ENCODE results near the gene GLDN.

GLDN gene

GRCh38 chr15:51365417-51365816 is 24.0 kb downstream of the GLDN start:
- DNase-seq (ENCODE audit: extremely low spot score): no peak
- ChIA-PET POLR2A (no interaction called here), CTCF (interaction anchor here (1.7 to 2.9 kb wide), 3 partner anchors 15 to 21 kb away, joined by 4 to 11 read pairs (median 7); no protein-coding TSS in a partner anchor)
- TF ChIP-seq, protein P1, sequence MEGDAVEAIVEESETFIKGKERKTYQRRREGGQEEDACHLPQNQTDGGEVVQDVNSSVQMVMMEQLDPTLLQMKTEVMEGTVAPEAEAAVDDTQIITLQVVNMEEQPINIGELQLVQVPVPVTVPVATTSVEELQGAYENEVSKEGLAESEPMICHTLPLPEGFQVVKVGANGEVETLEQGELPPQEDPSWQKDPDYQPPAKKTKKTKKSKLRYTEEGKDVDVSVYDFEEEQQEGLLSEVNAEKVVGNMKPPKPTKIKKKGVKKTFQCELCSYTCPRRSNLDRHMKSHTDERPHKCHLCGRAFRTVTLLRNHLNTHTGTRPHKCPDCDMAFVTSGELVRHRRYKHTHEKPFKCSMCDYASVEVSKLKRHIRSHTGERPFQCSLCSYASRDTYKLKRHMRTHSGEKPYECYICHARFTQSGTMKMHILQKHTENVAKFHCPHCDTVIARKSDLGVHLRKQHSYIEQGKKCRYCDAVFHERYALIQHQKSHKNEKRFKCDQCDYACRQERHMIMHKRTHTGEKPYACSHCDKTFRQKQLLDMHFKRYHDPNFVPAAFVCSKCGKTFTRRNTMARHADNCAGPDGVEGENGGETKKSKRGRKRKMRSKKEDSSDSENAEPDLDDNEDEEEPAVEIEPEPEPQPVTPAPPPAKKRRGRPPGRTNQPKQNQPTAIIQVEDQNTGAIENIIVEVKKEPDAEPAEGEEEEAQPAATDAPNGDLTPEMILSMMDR (IDR thresholded peaks at IDR 0.05; ENCODE audit: control extremely low read depth, extremely low read depth, low read depth, missing control alignments): no peak

DNA sequence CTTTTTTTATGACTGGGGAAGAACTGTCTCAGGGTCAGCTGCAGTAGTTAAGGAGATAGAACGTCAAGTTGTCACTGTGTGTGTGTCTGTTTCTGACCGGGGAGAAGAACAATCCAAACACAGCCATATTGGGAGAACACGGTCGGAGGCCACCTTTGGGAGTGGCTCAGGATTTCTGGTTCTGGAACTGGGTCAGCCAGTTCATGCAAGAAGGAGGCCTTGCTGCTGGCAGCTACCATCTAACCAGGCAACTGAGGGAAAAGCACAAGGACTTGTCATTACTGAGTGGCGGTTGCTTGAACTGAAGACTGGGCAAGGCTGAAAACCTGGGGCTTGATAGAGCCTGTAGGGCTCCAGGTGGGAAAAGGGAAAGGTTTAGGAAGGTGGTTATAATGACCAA is 24.6 kb downstream of the GLDN start:
- CTCF ChIA-PET: interaction anchor here (2.9 kb wide), 1 partner anchor 15 kb away, joined by 11 read pairs; no protein-coding TSS in a partner anchor
- POLR2A ChIA-PET: no interaction called here
- no peak for DNase-seq (ENCODE audit: extremely low spot score)
- TF ChIP-seq, protein P1 (IDR thresholded peaks at IDR 0.05; ENCODE audit: control extremely low read depth, extremely low read depth, low read depth, missing control alignments): no peak

DNA sequence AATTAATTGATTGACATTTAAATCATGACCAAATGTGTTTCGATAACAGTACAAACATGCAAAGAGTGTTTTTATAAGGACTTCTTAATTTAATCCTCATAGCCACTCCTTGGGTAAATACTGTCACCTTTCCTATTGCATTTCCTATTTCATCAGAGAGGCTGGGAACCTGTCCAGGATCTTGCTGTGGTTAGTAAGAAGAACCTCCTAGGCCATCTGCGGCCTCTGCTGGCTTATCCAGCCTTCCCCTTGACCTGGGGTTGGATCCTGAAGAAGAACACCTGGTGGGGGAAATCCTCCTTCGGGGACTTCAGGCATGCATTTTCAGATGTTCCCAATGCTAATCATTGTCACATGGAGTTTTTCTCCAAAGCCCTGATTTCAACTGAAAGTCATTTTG is 25.5 kb downstream of the GLDN start:
- TF ChIP-seq, protein P1 (IDR thresholded peaks at IDR 0.05; ENCODE audit: control extremely low read depth, extremely low read depth, low read depth, missing control alignments): no peak
- no peak for DNase-seq (ENCODE audit: extremely low spot score)
- ChIA-PET CTCF (no interaction called here), POLR2A (no interaction called here)

DNA sequence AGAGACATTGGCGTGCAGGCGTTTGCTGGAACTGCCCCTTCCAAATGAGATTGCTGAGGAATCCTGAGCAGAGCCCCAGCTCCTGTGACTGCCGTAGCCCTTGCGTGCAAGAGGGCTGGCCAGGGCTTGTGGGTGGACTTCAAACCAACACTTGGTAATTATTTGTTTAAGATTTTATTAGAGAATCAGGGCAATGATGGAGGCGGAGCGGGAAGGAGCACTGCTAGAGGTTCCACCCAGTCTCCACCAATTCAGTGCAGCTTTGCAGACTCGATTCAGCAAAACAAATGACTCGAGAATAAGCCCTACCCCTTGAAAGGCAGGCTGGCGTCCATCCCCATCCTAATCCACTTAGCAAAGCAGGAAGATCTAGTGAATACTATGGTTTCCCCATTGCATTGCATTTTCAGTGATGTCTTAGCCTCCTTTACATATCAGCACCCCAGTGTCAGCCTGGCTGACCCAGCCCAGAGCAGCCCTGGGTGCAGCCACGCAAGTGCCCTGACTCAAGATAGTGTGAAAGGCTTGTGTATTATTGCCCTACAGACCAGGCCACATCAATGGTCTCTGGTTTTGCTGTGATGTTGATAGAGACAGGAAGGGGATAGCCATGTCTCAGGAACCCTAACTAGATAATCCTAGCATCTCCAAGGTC is 26.0 kb downstream of the GLDN start:
- TF ChIP-seq, protein P1 (IDR thresholded peaks at IDR 0.05; ENCODE audit: control extremely low read depth, extremely low read depth, low read depth, missing control alignments): no peak
- ChIA-PET CTCF (interaction anchor here (1.8 to 3.4 kb wide), 3 partner anchors 14 to 204 kb away, joined by 5 to 28 read pairs (median 7); no protein-coding TSS in a partner anchor), POLR2A (no interaction called here)
- DNase-seq (ENCODE audit: extremely low spot score): no peak

DNA sequence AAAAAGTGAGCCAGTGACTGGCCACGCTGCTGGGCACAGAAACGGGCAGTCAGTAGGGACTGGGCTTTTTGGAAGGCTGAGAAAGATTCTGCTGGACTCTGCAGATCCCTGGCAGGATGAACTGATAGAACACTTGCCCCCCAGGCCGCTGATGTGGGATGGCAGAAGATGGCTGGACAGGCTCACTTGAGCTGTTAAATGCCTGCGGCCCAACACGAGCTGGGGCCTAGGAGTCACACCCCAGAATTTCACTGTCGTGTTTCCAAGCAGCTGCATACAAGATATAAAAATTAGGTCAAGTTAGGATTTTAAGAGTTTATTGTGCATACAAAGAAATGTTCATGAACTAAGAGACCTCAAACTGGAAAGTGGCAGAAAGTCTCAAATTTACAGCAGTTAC is 26.9 kb downstream of the GLDN start:
- ChIA-PET CTCF (interaction anchor here (0.9 to 3.4 kb wide), 8 partner anchors 9 to 205 kb away, joined by 3 to 28 read pairs (median 4); no protein-coding TSS in a partner anchor), POLR2A (no interaction called here)
- TF ChIP-seq, protein P1 (IDR thresholded peaks at IDR 0.05; ENCODE audit: control extremely low read depth, extremely low read depth, low read depth, missing control alignments): no peak
- DNase-seq (ENCODE audit: extremely low spot score): no peak

DNA sequence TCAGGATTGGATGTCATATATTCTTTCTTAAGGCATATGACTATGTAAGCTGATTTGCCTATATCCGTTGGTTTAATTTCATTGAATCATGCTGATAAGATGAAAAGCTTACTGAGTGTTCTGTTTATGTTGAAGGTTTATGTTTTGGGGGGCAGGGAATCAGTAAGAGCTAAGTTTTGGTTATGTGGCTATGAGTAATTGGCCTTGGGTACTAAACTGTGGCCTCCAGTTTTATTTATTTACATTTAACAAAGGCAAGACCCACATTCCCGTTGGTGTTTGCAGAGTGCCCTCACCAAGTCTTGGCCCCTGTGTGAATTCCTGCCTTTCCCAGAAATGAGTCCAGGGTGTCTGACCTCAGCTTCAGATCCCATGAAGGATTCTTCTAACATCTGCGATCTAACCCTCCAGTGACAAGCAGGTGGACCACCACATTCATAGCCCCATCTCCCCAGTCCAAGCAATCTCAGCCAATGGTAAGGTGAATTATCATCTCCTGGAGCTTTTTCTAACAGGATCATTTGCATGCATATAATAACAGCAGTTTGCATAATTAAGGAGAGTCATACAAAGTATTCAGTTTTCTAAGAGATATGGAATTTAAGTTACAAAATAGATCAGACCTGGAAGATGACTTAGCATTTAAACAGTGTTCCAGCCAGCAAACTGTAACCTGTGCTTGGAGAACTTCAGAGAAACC is 27.4 kb downstream of the GLDN start:
- DNase-seq (ENCODE audit: extremely low spot score): no peak
- CTCF ChIA-PET: interaction anchor here (0.9 to 3.4 kb wide), 11 partner anchors 8 to 302 kb away, joined by 3 to 28 read pairs (median 4); no protein-coding TSS in a partner anchor
- TF ChIP-seq, protein P1 (IDR thresholded peaks at IDR 0.05; ENCODE audit: control extremely low read depth, extremely low read depth, low read depth, missing control alignments): no peak
- POLR2A ChIA-PET: no interaction called here
